ENCODE results near the gene ATG14.

Gene ATG14

GRCh38 chr14:55324812-55325211 is 86.8 kb downstream of the ATG14 start:
- ATAC-seq (ENCODE audit: low read depth) (no peak), DNase-seq (ENCODE audit: low spot score) (no peak)
- no peaks in the 10 kb centered on the region for H3K27me3 ChIP-seq (ENCODE audit: insufficient read depth, poor library complexity, severe bottlenecking)
- no peak overlapping the region for H3K4me3 ChIP-seq (ENCODE audit: severe bottlenecking)
- 0 out of 2 replicates have a peak, but pooled peaks cover 9% of the 10 kb centered on the region for H3K36me3 ChIP-seq (ENCODE audit: low read depth)
- H3K4me1 ChIP-seq (ENCODE audit: insufficient read depth, poor library complexity, severe bottlenecking): no peaks in the 10 kb centered on the region
- no peak overlapping the region for H3K27ac ChIP-seq (ENCODE audit: poor library complexity, severe bottlenecking)
- H3K9me3 ChIP-seq (ENCODE audit: severe bottlenecking): no peaks in the 10 kb centered on the region
- TF ChIP-seq CTCF (IDR thresholded peaks at IDR 0.05; ENCODE audit: poor library complexity, severe bottlenecking): no peak

GRCh38 chr14:55323910-55324309 is 87.7 kb downstream of the ATG14 start:
- no peaks in the 10 kb centered on the region for H3K27me3 ChIP-seq (ENCODE audit: insufficient read depth, poor library complexity, severe bottlenecking)
- H3K9me3 ChIP-seq (ENCODE audit: severe bottlenecking): no peaks in the 10 kb centered on the region
- no peak overlapping the region for H3K4me3 ChIP-seq (ENCODE audit: severe bottlenecking)
- no peak for DNase-seq (ENCODE audit: low spot score)
- no peak for TF ChIP-seq CTCF (IDR thresholded peaks at IDR 0.05; ENCODE audit: poor library complexity, severe bottlenecking)
- H3K36me3 ChIP-seq (ENCODE audit: low read depth): 0 out of 2 replicates have a peak, but pooled peaks cover 9% of the 10 kb centered on the region
- no peak for ATAC-seq (ENCODE audit: low read depth)
- no peak overlapping the region for H3K27ac ChIP-seq (ENCODE audit: poor library complexity, severe bottlenecking)
- H3K4me1 ChIP-seq (ENCODE audit: insufficient read depth, poor library complexity, severe bottlenecking): no peaks in the 10 kb centered on the region

- ATAC-seq (ENCODE audit: low read depth) (no peak), DNase-seq (ENCODE audit: low spot score) (no peak)
- Histone ChIP-seq H3K9me3 (ENCODE audit: severe bottlenecking) (no peaks in the 10 kb centered on the region), H3K4me3 (ENCODE audit: severe bottlenecking) (no peak overlapping the region), H3K36me3 (ENCODE audit: low read depth) (peaks cover 19% of the 10 kb centered on the region), H3K27me3 (ENCODE audit: insufficient read depth, poor library complexity, severe bottlenecking) (no peaks in the 10 kb centered on the region), H3K27ac (ENCODE audit: poor library complexity, severe bottlenecking) (no peak overlapping the region), H3K4me1 (ENCODE audit: insufficient read depth, poor library complexity, severe bottlenecking) (no peaks in the 10 kb centered on the region)
- TF ChIP-seq CTCF (IDR thresholded peaks at IDR 0.05; ENCODE audit: poor library complexity, severe bottlenecking): no peak
Measured at GRCh38 chr14:55318694-55319093, 92.9 kb downstream of the ATG14 start.

- peaks cover 25% of the 10 kb centered on the region for H3K36me3 ChIP-seq (ENCODE audit: low read depth)
- H3K4me3 ChIP-seq (ENCODE audit: severe bottlenecking): no peak overlapping the region
- H3K4me1 ChIP-seq (ENCODE audit: insufficient read depth, poor library complexity, severe bottlenecking): no peaks in the 10 kb centered on the region
- no peaks in the 10 kb centered on the region for H3K27me3 ChIP-seq (ENCODE audit: insufficient read depth, poor library complexity, severe bottlenecking)
- no peak for ATAC-seq (ENCODE audit: low read depth)
- H3K9me3 ChIP-seq (ENCODE audit: severe bottlenecking): peaks cover 4% of the 10 kb centered on the region
- TF ChIP-seq CTCF (IDR thresholded peaks at IDR 0.05; ENCODE audit: poor library complexity, severe bottlenecking): no peak
- H3K27ac ChIP-seq (ENCODE audit: poor library complexity, severe bottlenecking): no peak overlapping the region
- no peak for DNase-seq (ENCODE audit: low spot score)
Measured at GRCh38 chr14:55317542-55318306, 93.9 kb downstream of the ATG14 start.

- peaks cover 16% of the 10 kb centered on the region for H3K9me3 ChIP-seq (ENCODE audit: severe bottlenecking)
- H3K27me3 ChIP-seq (ENCODE audit: insufficient read depth, poor library complexity, severe bottlenecking): no peaks in the 10 kb centered on the region
- peaks cover 29% of the 10 kb centered on the region for H3K36me3 ChIP-seq (ENCODE audit: low read depth)
- no peak for TF ChIP-seq CTCF (IDR thresholded peaks at IDR 0.05; ENCODE audit: poor library complexity, severe bottlenecking)
- ATAC-seq (ENCODE audit: low read depth) (no peak), DNase-seq (ENCODE audit: low spot score) (no peak)
- H3K4me1 ChIP-seq (ENCODE audit: insufficient read depth, poor library complexity, severe bottlenecking): no peaks in the 10 kb centered on the region
- H3K4me3 ChIP-seq (ENCODE audit: severe bottlenecking): no peak overlapping the region
- H3K27ac ChIP-seq (ENCODE audit: poor library complexity, severe bottlenecking): no peak overlapping the region
Measured at GRCh38 chr14:55316564-55316963, 95.1 kb downstream of the ATG14 start.
